Measurements from ENCODE around the gene PIKFYVE.

GRCh38 chr2:208352644-208353567, 86.9 kb downstream of the PIKFYVE start:
- TF ChIP-seq CTCF (IDR thresholded peaks at IDR 0.05) (no peak), POLR2A (IDR thresholded peaks at IDR 0.05) (no peak)
